Vagina (tissue), 2 donors: Measurements from ENCODE around the gene MPHOSPH6. TPM values are rescaled to one million over a fixed set of nuclear protein-coding genes. Genes with fewer than 3 reads are reported as not detected.
"Not testable (repeated sequence)": the region's sequence is repeated elsewhere in the genome, so short reads cannot be mapped to it uniquely, and the experiment has no call there.

Experiments
- DNase-seq, 2 donors: peaks; one replicate each; pipeline ENCODE4 v3.0.0-alpha.2; 2017; ENCODE audit errors: extremely low spot score in 2 of 2
- H3K27ac ChIP-seq: fragments of 200-600 bp; sonication (generic); one replicate; pipeline ENCODE4 v1.5.1; 2019
- H3K27me3 ChIP-seq: fragments of 200-600 bp; sonication (generic); one replicate; pipeline ENCODE4 v1.5.1; 2019
- H3K36me3 ChIP-seq, 2 donors: fragments of 200-600 bp; sonication (generic); one replicate each; pipeline ENCODE4 v1.5.1; 2017 to 2019
- H3K4me1 ChIP-seq: fragments of 200-600 bp; sonication (generic); one replicate; pipeline ENCODE4 v1.5.1; 2019
- H3K4me3 ChIP-seq, 2 donors: fragments of 200-600 bp; sonication (generic); 1 replicate in 1 of 2; 2 replicates in 1 of 2; pipeline ENCODE4 v1.5.1; 2016 to 2019
- H3K9me3 ChIP-seq: fragments of 200-600 bp; sonication (generic); one replicate; pipeline ENCODE4 v1.5.1; 2019
- CTCF ChIP-seq, 3 experiments: fragments of 450-650 bp in 2 of 3; fragments of 200-600 bp in 1 of 3; sonication (generic) in 1 of 3; IDR thresholded peaks; one replicate each; pipeline ENCODE4 v1.5.1; 2017 to 2019; ENCODE audit warnings: antibody characterized with exemption in 3 of 3, mild to moderate bottlenecking in 2 of 3, moderate library complexity in 2 of 3
- POLR2A ChIP-seq, 2 donors: fragments of 450-650 bp; IDR thresholded peaks; one replicate each; pipeline ENCODE4 v1.6.1; 2017; ENCODE audit warnings: antibody characterized with exemption in 2 of 2, mild to moderate bottlenecking in 2 of 2, moderate library complexity in 2 of 2
- POLR2AphosphoS5 ChIP-seq, 2 donors: sonication (generic); formaldehyde crosslinking; IDR thresholded peaks; one replicate each; pipeline ENCODE4 v1.9.0; 2017; ENCODE audit warnings: antibody characterized with exemption in 2 of 2, mild to moderate bottlenecking in 2 of 2, low read depth in 1 of 2; ENCODE audit not compliant: insufficient read depth in 1 of 2
- intact Hi-C: fragments of 100-400 bp; cut with DNase I; formaldehyde crosslinking; loops from one replicate; pipeline ENCODE4 v1.15.1; 2023
- total RNA-seq: library from RNA; depleted of rRNA; stranded (reverse); fragments of >200 nt; gene quantifications from one replicate; pipeline ENCODE4 v1.2.3, GENCODE V29; 2016

The MPHOSPH6 gene, protein sequence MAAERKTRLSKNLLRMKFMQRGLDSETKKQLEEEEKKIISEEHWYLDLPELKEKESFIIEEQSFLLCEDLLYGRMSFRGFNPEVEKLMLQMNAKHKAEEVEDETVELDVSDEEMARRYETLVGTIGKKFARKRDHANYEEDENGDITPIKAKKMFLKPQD
- 27.0 TPM for total RNA-seq

DNA sequence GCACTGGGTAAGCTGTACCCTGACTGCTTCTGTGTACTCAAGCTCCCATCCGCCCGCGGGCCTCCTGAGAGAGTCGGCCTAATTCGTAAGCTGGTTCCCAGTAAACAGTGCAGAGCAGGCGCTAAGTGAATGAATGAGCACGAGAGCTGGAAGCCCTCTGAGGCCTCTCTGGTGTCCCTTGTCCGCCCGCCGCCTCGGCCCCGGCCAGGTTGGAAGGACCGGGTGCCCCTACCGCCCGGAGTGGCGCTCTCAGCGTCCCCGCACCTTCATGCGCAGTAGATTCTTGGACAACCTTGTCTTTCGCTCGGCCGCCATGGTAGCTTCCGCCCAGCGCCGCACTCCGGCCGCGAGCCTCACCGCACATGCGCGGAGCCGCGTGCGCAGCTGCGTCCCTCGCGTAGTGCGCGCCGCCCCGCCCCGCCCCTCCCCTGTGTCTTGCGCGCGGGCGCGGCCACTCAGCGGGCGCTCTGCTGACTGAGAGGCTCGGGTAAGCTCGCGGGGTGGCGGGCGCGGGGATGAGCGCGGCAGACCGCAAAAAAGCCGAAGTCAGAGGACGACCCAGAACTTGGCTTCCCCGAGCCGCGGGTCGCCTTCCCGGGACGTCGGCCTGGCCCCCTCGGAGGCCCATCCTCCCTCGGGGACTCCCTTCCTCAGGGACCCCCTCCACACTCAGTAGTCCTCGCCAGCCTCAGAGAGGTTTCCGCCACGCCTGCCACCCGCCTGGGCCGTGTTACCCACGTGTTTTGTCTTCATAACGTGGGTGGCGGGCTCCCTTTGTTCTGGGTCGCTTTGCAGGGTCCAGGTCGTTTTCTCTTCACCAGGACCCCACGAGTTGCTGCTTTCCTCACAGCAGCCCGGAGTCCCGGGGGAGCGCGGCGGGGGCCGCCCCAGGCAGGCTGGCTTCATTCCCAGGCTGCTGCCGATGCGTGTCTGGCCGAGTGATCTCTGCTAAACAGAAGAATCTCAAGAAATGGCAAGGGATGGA lies at the start of gene MPHOSPH6:
TSS of gene MPHOSPH6 (minus strand) at position 364 of the 985 bp plus-strand sequence. CDS start at position 315, 49 bp downstream.
- Histone ChIP-seq H3K4me3 (peak within 1 kb of the TSS; percentile 73 to 81), H3K36me3 (no peaks in the 10 kb centered on the region), H3K4me1 (peaks cover 21% of the 10 kb centered on the region), H3K27ac (peak within 1 kb of the TSS; percentile 63), H3K9me3 (no peaks in the 10 kb centered on the region), H3K27me3 (no peaks in the 10 kb centered on the region)
- DNase-seq: no peak
- intact Hi-C loops: no loop called here
- peak in 1 of 2 donors; percentile 8 for TF ChIP-seq POLR2A (IDR thresholded peaks at IDR 0.05)
- peak in 1 of 2 donors; percentile 71 for TF ChIP-seq POLR2AphosphoS5 (IDR thresholded peaks at IDR 0.05; ENCODE audit: insufficient read depth in 1 of 2, low read depth in 1 of 2)
- peak in 1 of 3 experiments; percentile 6 for TF ChIP-seq CTCF (IDR thresholded peaks at IDR 0.05)

DNA sequence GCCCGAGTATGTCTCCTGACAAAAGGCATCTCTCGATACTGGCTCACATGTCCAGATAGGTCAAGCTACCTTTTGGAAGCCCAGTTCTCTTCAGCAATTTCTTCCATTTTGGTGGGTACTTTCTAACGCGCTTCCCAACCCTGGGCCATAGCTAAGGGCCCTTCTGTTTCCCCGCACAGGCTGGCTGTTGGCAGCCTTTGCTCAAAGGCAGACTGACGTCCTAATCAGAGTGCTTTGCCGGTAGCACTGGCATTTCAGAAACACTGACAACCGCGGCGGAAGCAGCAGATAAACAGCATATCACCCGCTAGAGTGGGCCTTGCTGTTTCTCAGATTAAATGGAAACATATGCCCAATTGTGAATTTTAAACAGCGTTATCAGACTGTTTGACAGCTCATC lies 49.3 kb upstream of the MPHOSPH6 start:
- Histone ChIP-seq H3K27me3 (no peaks in the 10 kb centered on the region), H3K36me3 (no peaks in the 10 kb centered on the region), H3K27ac (no peak overlapping the region), H3K4me3 (no peak overlapping the region), H3K9me3 (no peaks in the 10 kb centered on the region), H3K4me1 (no peaks in the 10 kb centered on the region)
- no peak for TF ChIP-seq CTCF (IDR thresholded peaks at IDR 0.05)
- TF ChIP-seq POLR2AphosphoS5 (IDR thresholded peaks at IDR 0.05; ENCODE audit: insufficient read depth in 1 of 2, low read depth in 1 of 2): no peak
- no peak for TF ChIP-seq POLR2A (IDR thresholded peaks at IDR 0.05)
- DNase-seq: no peak
- intact Hi-C loops: no loop called here

DNA sequence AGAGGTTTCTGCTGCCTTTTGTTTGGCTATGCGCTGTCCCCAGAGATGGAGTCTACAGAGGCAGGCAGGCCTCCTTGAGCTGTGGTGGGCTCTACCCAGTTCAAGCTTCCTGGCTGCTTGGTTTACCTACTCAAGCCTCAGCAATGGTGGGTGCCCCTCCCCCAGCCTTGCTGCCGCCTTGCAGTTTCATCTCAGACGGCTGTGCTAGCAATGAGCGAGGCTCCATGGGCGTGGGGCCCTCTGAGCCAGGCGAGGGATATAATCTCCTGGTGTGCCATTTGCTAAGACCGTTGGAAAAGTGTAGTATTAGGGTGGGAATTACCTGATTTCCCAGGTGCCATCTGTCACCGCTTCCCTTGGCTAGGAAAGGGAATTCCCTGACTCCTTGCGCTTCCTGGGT lies 39.3 kb upstream of the MPHOSPH6 start:
- H3K27me3 ChIP-seq, intact Hi-C loops: not testable (repeated sequence)

DNA sequence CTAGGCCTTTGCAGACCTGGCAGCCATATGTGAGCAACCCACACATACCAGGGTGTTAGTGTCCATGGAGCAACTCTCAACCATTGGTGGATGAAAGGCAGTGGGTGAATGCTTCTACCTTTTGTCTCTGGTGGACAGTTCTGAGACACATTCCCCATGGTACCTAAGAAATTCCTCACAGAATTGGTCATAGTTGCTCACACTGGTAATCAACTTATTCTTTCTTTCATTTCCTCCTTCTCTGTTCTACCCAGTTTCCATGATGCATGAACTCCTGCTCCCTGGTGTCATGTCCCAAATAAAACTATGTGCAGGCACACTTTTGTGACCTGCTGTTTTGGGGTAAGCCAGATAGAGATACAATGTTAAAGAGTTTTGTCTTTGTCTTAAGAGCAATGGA lies 33.2 kb upstream of the MPHOSPH6 start:
- TF ChIP-seq POLR2A (IDR thresholded peaks at IDR 0.05) (no peak), CTCF (IDR thresholded peaks at IDR 0.05) (no peak), POLR2AphosphoS5 (IDR thresholded peaks at IDR 0.05; ENCODE audit: insufficient read depth in 1 of 2, low read depth in 1 of 2) (no peak)
- H3K4me1 ChIP-seq: no peaks in the 10 kb centered on the region
- no peaks in the 10 kb centered on the region for H3K27me3 ChIP-seq
- DNase-seq: no peak
- H3K4me3 ChIP-seq: no peak overlapping the region
- no peak overlapping the region for H3K27ac ChIP-seq
- H3K36me3 ChIP-seq: no peaks in the 10 kb centered on the region
- H3K9me3 ChIP-seq: no peaks in the 10 kb centered on the region
- intact Hi-C loops: no loop called here

More for the DNA sequence above, 39.3 kb upstream of the MPHOSPH6 start:
- not testable (repeated sequence) for H3K4me3 ChIP-seq, H3K4me1 ChIP-seq, H3K27ac ChIP-seq, DNase-seq, H3K36me3 ChIP-seq, H3K9me3 ChIP-seq

DNA sequence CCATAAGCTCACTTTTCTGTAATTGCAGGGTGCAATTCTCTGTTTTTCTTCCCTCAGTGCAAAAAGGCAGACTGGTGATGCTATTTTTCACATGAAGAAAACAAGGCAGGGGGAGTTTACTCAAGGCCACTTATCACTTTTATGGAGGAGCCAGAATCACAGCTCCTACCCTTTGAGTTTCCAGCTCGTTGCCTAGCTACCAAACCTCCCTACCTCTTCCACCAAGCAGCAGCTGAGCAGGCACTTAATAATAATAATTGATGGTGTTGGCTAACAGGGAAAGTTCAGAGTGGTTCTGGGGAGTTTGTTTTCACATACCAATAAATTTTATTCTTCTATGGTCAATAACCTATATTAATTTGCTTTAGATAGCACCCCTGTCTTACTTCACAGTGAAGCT lies 31.9 kb upstream of the MPHOSPH6 start:
- Histone ChIP-seq H3K27ac (no peak overlapping the region), H3K27me3 (no peaks in the 10 kb centered on the region), H3K36me3 (no peaks in the 10 kb centered on the region), H3K9me3 (no peaks in the 10 kb centered on the region), H3K4me3 (no peak overlapping the region), H3K4me1 (no peaks in the 10 kb centered on the region)
- intact Hi-C loops: no loop called here
- no peak for DNase-seq
- TF ChIP-seq POLR2A (IDR thresholded peaks at IDR 0.05) (no peak), POLR2AphosphoS5 (IDR thresholded peaks at IDR 0.05; ENCODE audit: insufficient read depth in 1 of 2, low read depth in 1 of 2) (no peak), CTCF (IDR thresholded peaks at IDR 0.05) (no peak)
